ENCODE data around the gene DLG2. TPM values are rescaled to one million over a fixed set of nuclear protein-coding genes. Genes with fewer than 3 reads are reported as not detected.

DLG2 gene
- total and polyA plus RNA-seq, 2 donors (not counting 3 experiments of a cell fraction or from before 2014, with no cell fraction given) = 0.15 to 1.1 TPM

- FAIRE-seq = no peak
- H3K9ac ChIP-seq (replicated peaks; ENCODE audit: extremely low read depth, insufficient read depth, low read length) = no peak overlapping the region
- intact Hi-C loops (cut with micrococcal nuclease) = no loop called here
- DNase-seq (ENCODE audit: low read depth, low spot score) = no peak
- no peaks in the 10 kb centered on the region for H4K20me1 ChIP-seq (replicated peaks; ENCODE audit: control insufficient read depth, extremely low read depth, insufficient read depth, low read length)
- H3K4me3 ChIP-seq (replicated peaks in 1 of 3; ENCODE audit: insufficient read depth in 1 of 3, low read depth in 1 of 3, low read length in 3 of 3) = no peak overlapping the region
- no peak for TF ChIP-seq POLR2A (IDR thresholded peaks at IDR 0.05; ENCODE audit: low read depth, low read length)
- TF ChIP-seq GATA2 (IDR thresholded peaks at IDR 0.05; ENCODE audit: insufficient read depth, insufficient read length, low read depth, low read length) = no peak
- TF ChIP-seq EZH2 (IDR thresholded peaks at IDR 0.05; ENCODE audit: borderline replicate concordance, low read depth, low read length, severe bottlenecking) = no peak
- TF ChIP-seq MYC (IDR thresholded peaks at IDR 0.05; ENCODE audit: low read depth, low read length) = no peak
- no peak for TF ChIP-seq POLR2AphosphoS5 (IDR thresholded peaks at IDR 0.05; ENCODE audit: insufficient read depth, low read depth, low read length)
- TF ChIP-seq JUN (IDR thresholded peaks at IDR 0.05; ENCODE audit: borderline replicate concordance, insufficient read depth, insufficient read length, low read depth) = no peak
- no peak for TF ChIP-seq FOS (IDR thresholded peaks at IDR 0.05; ENCODE audit: borderline replicate concordance, insufficient read depth, low read length)
- TF ChIP-seq MAX (IDR thresholded peaks at IDR 0.05; ENCODE audit: insufficient read depth, insufficient read length) = no peak
- H3K9me3 ChIP-seq (replicated peaks; ENCODE audit: control insufficient read depth, insufficient read depth, low read length) = peaks cover 11% of the 10 kb centered on the region
- dilution Hi-C loops (cut with MboI; ENCODE audit: extremely low pct_ligation_motif_present, low sequenced_read_pairs) = no loop called here
- no peak overlapping the region for H2AFZ ChIP-seq (ENCODE audit: low read depth, low read length)
- H3K27me3 ChIP-seq (ENCODE audit: control insufficient read depth in 2 of 2, insufficient read depth in 2 of 2, low read length in 2 of 2) = no peaks in the 10 kb centered on the region
- no peak overlapping the region for H3K27ac ChIP-seq (ENCODE audit: insufficient read depth, low read depth, low read length)
- no peak overlapping the region for H3K4me2 ChIP-seq (ENCODE audit: insufficient read depth, low read length)
- H3K4me1 ChIP-seq (ENCODE audit: control insufficient read depth, extremely low read depth, insufficient read depth, low read length) = no peaks in the 10 kb centered on the region
- H3K36me3 ChIP-seq (ENCODE audit: control insufficient read depth in 2 of 2, extremely low read depth in 1 of 2, insufficient read depth in 2 of 2, low read length in 2 of 2) = no peaks in the 10 kb centered on the region
- H3K79me2 ChIP-seq (ENCODE audit: control insufficient read depth, insufficient read depth, low read length) = no peaks in the 10 kb centered on the region
- BruUV-seq (replicated peaks) = no TSS peak
- POLR2A ChIA-PET = no interaction called here
- CTCF ChIA-PET = no interaction called here
- H3K9me1 ChIP-seq (replicated peaks; ENCODE audit: control insufficient read depth, extremely low read depth, insufficient read depth, low read length) = no peaks in the 10 kb centered on the region
These were observed 826.3 kb downstream of the DLG2 start for GRCh38 chr11:84800755-84801346.

- Histone ChIP-seq H3K9me3 (replicated peaks; ENCODE audit: control insufficient read depth, insufficient read depth, low read length) (peaks cover 11% of the 10 kb centered on the region), H3K4me1 (ENCODE audit: control insufficient read depth, extremely low read depth, insufficient read depth, low read length) (no peaks in the 10 kb centered on the region), H4K20me1 (replicated peaks; ENCODE audit: control insufficient read depth, extremely low read depth, insufficient read depth, low read length) (no peaks in the 10 kb centered on the region), H3K79me2 (ENCODE audit: control insufficient read depth, insufficient read depth, low read length) (no peaks in the 10 kb centered on the region), H2AFZ (ENCODE audit: low read depth, low read length) (no peak overlapping the region), H3K27me3 (ENCODE audit: control insufficient read depth in 2 of 2, insufficient read depth in 2 of 2, low read length in 2 of 2) (no peaks in the 10 kb centered on the region), H3K27ac (ENCODE audit: insufficient read depth, low read depth, low read length) (no peak overlapping the region), H3K9ac (replicated peaks; ENCODE audit: extremely low read depth, insufficient read depth, low read length) (no peak overlapping the region), H3K36me3 (ENCODE audit: control insufficient read depth in 2 of 2, extremely low read depth in 1 of 2, insufficient read depth in 2 of 2, low read length in 2 of 2) (no peaks in the 10 kb centered on the region), H3K4me3 (replicated peaks in 1 of 3; ENCODE audit: insufficient read depth in 1 of 3, low read depth in 1 of 3, low read length in 3 of 3) (no peak overlapping the region), H3K4me2 (ENCODE audit: insufficient read depth, low read length) (no peak overlapping the region), H3K9me1 (replicated peaks; ENCODE audit: control insufficient read depth, extremely low read depth, insufficient read depth, low read length) (no peaks in the 10 kb centered on the region)
- intact Hi-C loops (cut with micrococcal nuclease) = no loop called here
- CTCF ChIA-PET = no interaction called here
- dilution Hi-C loops (cut with MboI; ENCODE audit: extremely low pct_ligation_motif_present, low sequenced_read_pairs) = no loop called here
- DNase-seq (ENCODE audit: low read depth, low spot score) = no peak
- no TSS peak for BruUV-seq (replicated peaks)
- no peak for TF ChIP-seq JUN (IDR thresholded peaks at IDR 0.05; ENCODE audit: borderline replicate concordance, insufficient read depth, insufficient read length, low read depth)
- TF ChIP-seq EZH2 (IDR thresholded peaks at IDR 0.05; ENCODE audit: borderline replicate concordance, low read depth, low read length, severe bottlenecking) = no peak
- no peak for TF ChIP-seq POLR2A (IDR thresholded peaks at IDR 0.05; ENCODE audit: low read depth, low read length)
- TF ChIP-seq GATA2 (IDR thresholded peaks at IDR 0.05; ENCODE audit: insufficient read depth, insufficient read length, low read depth, low read length) = no peak
- TF ChIP-seq CTCF (IDR thresholded peaks at IDR 0.05; ENCODE audit: extremely low read depth in 1 of 2, insufficient read depth in 1 of 2, low read depth in 1 of 2, low read length in 2 of 2) = no peak
- no peak for TF ChIP-seq FOS (IDR thresholded peaks at IDR 0.05; ENCODE audit: borderline replicate concordance, insufficient read depth, low read length)
- no peak for TF ChIP-seq MAX (IDR thresholded peaks at IDR 0.05; ENCODE audit: insufficient read depth, insufficient read length)
- TF ChIP-seq MYC (IDR thresholded peaks at IDR 0.05; ENCODE audit: low read depth, low read length) = no peak
- TF ChIP-seq POLR2AphosphoS5 (IDR thresholded peaks at IDR 0.05; ENCODE audit: insufficient read depth, low read depth, low read length) = no peak
- no peak for FAIRE-seq
- POLR2A ChIA-PET = no interaction called here
These were observed 828.0 kb downstream of the DLG2 start for GRCh38 chr11:84799112-84799511.
